HG03457 (cell line): Measurements from ENCODE around the gene GJB4.
"Not testable (repeated sequence)": the region's sequence is repeated elsewhere in the genome, so short reads cannot be mapped to it uniquely, and the experiment has no call there.

Experiments
- ATAC-seq: cut with Tn5 transposase; IDR thresholded peaks from one replicate; pipeline ENCODE4 v1.9.1; 2021; ENCODE audit warnings: moderate number of reproducible peaks; ENCODE audit not compliant: unreplicated experiment

Gene GJB4

GRCh38 chr1:34746785-34747637 lies 12.5 kb upstream of the GJB4 start:
- ATAC-seq: no peak

GRCh38 chr1:34747638-34747941 lies 11.9 kb upstream of the GJB4 start:
- ATAC-seq: no peak

GRCh38 chr1:34749992-34750391 lies 9.5 kb upstream of the GJB4 start:
- ATAC-seq: no peak

DNA sequence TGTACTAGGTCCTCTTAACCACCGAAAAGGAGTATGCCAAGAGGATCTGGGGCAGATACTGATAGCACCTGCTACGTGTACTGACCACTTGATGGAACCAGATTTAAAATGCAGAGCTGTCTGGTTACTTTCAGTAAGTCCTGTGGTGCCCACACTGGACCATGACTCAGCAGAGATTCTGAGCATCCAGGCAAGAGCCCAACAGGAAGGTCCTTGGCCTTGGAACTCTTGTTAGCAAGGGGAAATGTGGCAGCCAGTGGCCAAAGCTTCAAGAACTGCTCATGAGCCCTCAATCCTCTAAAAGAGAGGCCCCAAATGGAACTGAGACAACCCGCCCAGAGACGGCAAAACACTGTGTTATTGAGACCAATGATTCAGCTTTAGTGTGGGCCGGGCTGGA lies 8.9 kb upstream of the GJB4 start:
- ATAC-seq: no peak

GRCh38 chr1:34753163-34753562 lies 6.4 kb upstream of the GJB4 start:
- ATAC-seq: no peak

DNA sequence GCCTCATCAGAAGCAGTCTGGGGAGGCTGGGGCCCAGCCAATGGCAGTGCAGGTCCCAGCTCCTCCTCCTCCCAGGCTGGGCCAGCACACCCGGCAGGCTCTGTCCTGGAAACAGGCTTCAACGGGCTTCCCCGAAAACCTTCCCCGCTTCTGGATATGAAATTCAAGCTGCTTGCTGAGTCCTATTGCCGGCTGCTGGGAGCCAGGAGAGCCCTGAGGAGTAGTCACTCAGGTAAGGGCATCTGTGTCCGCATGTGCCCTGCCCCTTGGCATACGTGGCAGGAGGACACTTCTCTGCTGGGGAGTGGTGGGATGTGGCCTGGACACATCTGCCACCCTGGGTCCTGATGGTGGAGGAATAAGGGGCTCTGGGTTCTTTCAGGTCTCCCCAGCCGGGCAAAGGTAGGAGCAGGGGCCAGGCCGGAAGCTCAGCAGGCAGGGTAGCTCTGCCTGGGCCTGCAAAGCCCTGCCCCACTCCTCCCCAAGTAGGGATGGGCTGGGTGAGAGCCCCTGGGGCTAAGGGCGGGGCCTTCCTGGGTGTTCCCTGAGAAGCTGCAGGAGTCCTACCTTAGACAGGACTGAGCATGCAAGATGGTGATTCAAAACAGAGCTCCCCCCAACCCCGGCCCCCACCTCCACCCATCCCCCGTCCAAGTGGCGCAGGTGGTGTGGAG lies 4.4 kb upstream of the GJB4 start, which contains the start of gene GJB5:
Gene GJB5, plus strand, starts transcription at position 84 of the 674 bp plus-strand sequence. CDS start 2,284 bp downstream, outside the sequence.
- ATAC-seq: no peak

DNA sequence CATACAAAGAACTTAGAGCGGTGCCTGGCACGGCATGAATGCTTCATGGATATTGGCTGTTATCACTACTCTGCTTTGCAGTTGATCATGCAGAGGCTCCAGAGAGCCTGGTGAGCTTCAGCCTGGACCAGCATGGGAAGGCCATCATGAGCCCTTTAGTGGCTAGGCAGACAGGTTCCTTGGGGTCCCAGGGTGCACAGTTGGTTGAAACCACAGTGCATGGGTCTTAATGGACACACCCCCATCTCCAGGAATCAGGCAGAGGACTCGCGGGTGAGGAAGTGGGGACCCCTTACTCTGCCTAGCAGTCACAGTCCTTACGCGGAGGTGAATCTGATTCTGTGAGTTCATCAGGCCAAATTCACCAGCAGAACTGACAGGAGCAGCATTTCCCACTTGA lies 3.6 kb upstream of the GJB4 start:
- no peak for ATAC-seq

DNA sequence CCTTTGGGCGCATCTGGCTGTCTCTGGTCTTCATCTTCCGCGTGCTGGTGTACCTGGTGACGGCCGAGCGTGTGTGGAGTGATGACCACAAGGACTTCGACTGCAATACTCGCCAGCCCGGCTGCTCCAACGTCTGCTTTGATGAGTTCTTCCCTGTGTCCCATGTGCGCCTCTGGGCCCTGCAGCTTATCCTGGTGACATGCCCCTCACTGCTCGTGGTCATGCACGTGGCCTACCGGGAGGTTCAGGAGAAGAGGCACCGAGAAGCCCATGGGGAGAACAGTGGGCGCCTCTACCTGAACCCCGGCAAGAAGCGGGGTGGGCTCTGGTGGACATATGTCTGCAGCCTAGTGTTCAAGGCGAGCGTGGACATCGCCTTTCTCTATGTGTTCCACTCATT lies 2.2 kb upstream of the GJB4 start:
- no peak for ATAC-seq

GRCh38 chr1:34758751-34759150 lies 789 bp upstream of the GJB4 start:
- ATAC-seq: no peak

GRCh38 chr1:34761176-34761761 lies 1.7 kb downstream of the GJB4 start:
- ATAC-seq: no peak

- ATAC-seq: no peak
Observed at GRCh38 chr1:34761776-34762307, 2.3 kb downstream of the GJB4 start.

GRCh38 chr1:34762474-34763141 lies 3.1 kb downstream of the GJB4 start:
- ATAC-seq: no peak

DNA sequence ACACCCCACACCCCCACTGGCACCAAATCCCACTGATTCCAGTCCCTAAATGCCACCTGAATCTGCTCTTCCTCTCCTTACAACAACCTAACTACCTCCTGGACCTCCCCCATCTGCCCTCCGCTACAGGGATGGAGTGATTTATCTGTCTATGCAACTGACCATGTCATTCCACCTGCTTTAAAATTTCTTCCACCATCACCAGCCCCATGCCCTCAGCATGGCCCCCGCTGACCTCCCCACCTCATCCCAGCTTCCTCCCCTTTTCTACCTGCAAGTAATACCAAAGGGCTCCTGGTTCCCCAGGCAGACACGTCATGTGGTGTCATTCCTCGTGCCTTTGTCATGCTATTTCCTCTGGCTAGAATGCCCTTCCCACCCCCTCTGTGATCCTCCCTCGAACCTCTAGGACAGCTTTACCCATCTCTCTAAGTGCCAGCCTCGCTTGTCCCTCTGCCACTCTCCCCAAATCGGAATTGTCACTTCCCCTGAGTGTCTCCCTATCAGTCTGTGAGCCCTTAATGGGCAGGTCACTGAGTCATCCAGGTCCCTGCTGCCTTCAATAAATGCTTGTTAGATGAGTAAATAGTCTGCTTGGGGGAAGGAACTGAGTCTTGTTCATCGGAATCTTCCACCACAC lies 3.7 kb downstream of the GJB4 start:
- no peak for ATAC-seq

GRCh38 chr1:34768856-34769255 lies 9.3 kb downstream of the GJB4 start:
- ATAC-seq: no peak

DNA sequence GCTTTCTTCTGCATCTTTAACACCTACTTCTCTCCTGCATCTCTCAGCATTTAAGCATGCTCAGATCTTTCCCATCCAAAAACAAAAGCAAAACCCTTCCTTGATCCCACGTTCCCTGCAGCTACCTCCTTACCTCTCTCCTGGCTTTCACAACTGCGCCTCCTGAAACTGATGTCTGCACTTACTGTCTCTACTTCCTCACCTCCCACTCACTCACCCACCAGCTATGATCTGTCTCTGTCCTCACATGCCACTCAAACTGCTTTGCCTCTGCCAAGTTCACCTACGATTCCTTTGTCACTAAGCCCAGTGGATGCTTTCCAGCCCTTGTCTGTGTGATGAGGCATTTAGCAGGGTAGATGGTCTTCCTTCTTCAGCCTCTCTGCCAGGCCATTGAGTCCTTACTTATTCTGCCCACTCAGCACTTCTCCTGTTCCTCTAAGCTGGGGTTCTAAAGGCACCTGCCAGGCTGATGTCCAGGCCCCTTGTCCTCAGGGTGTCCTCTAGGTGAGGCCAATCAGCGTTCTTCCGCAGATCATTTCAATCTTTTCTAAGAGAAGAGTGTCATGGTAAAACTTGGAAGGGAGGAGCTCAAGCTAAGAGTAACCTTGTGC lies 11.5 kb downstream of the GJB4 start:
- no peak for ATAC-seq

DNA sequence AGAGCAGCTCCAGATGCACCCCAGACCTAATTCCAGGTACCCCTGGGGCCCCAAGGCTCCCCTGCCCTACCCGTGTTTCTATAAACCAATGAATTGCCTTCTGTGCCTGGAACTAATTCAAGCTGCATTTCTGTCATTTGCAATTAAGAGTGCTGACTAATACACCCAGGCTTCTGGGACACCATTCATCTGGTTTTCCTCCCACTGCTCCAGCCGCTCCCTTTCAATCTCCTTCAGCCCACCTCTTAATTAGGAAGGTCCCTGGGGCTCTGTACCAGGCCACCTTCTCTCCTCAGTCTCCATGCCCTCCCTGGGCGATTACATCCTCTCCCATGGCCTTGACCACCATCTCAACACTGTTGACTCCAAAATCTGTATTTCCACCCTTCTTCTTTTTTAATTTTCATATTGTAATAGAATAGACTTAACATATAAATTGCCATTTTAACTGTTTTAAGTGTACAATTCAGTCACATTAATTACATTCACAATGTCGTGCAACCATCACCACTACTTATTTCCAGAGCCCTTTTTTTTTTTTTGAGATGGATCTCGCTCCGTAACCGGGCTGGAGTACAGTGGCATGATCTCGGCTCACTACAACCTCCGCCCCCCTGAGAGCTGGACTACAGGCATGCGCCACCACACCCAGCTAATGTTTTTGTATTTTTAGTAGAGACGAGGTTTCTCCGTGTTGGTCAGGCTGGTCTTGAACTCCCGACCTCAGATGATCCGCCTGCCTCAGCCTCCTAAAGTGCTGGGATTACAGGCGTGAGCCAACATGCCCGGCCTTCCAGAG lies 12.2 kb downstream of the GJB4 start:
- no peak for ATAC-seq

DNA sequence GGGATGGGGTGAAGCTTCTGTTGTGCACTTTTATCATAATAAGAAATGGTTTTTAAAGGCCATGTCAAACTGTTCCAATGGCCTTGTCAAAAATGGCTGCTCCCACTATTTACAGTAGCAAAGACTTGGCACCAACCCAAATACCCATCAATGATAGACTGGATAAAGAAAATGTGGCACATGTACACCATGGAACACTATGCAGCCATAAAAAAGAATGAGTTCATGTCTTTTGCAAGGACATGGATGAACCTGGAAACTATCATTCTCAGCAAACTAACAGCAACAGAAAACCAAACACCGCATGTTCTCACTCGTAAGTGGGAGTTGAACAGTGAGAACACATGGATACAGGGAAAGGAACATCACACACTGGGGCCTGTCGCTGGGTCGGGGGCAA lies 13.6 kb downstream of the GJB4 start:
- ATAC-seq: not testable (repeated sequence)

GRCh38 chr1:34774957-34775356 lies 15.4 kb downstream of the GJB4 start:
- ATAC-seq: no peak

DNA sequence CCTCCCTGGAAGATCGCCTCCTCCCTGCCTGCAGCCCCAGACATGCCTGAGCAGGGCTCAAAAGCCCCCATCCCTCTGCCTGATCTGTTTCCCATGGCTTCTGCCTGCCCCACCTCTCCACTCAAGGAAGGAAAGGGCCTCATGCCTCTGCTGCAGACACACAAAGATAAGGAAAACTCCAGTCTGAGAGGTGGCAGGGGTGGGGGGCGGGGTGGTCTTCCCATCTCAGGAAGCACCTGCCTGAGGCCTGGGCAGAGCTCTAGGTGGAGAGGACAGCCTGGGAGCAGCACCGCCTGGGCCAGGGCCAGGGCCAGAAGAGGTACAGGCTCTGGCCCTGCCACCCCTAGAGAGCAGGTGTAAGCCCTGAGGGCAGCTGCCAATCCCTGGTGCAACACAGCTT lies 17.4 kb downstream of the GJB4 start:
- ATAC-seq: no peak
